ENCODE data around the gene ERCC1. TPM values are rescaled to one million over a fixed set of nuclear protein-coding genes. Genes with fewer than 3 reads are reported as not detected.

ERCC1 gene
- total RNA-seq, 1 donor from 2014 or later, result 48.8 TPM

- ATAC-seq (peak; percentile 7), DNase-seq (peak; percentile 76)
- peak overlapping the region; percentile 95 for H3K27ac ChIP-seq
- H3K36me3 ChIP-seq, result no peaks in the 10 kb centered on the region
- no peaks in the 10 kb centered on the region for H3K9me3 ChIP-seq
- H3K27me3 ChIP-seq, result no peaks in the 10 kb centered on the region
- intact Hi-C loops (cut with DNase I), result no loop called here
- H3K4me3 ChIP-seq, result peak overlapping the region; percentile 52
- no peak for TF ChIP-seq CTCF (IDR thresholded peaks at IDR 0.05)
- peaks cover 17% of the 10 kb centered on the region for H3K4me1 ChIP-seq
These were observed 19.2 kb upstream of the ERCC1 start for GRCh38 chr19:45442778-45443461.

GRCh38 chr19:45442408-45442777 lies 18.7 kb upstream of the ERCC1 start:
- Histone ChIP-seq H3K27me3 (no peaks in the 10 kb centered on the region), H3K36me3 (no peaks in the 10 kb centered on the region), H3K4me1 (peaks cover 17% of the 10 kb centered on the region), H3K27ac (peak overlapping the region; percentile 95), H3K9me3 (no peaks in the 10 kb centered on the region), H3K4me3 (no peak overlapping the region)
- DNase-seq (no peak), ATAC-seq (no peak)
- intact Hi-C loops (cut with DNase I), result no loop called here
- no peak for TF ChIP-seq CTCF (IDR thresholded peaks at IDR 0.05)

- intact Hi-C loops (cut with DNase I), result loop anchor here (2.0 kb wide), 1 partner anchor 38 kb away; no protein-coding TSS in a partner anchor
- Histone ChIP-seq H3K36me3 (no peaks in the 10 kb centered on the region), H3K4me1 (peaks cover 17% of the 10 kb centered on the region), H3K4me3 (no peak overlapping the region), H3K27me3 (no peaks in the 10 kb centered on the region), H3K27ac (no peak overlapping the region), H3K9me3 (no peaks in the 10 kb centered on the region)
- TF ChIP-seq CTCF (IDR thresholded peaks at IDR 0.05), result no peak
- DNase-seq (no peak), ATAC-seq (no peak)
These were observed 17.3 kb upstream of the ERCC1 start for GRCh38 chr19:45440873-45441654.

GRCh38 chr19:45440259-45440638 lies 16.5 kb upstream of the ERCC1 start:
- Histone ChIP-seq H3K27me3 (no peaks in the 10 kb centered on the region), H3K4me1 (peaks cover 17% of the 10 kb centered on the region), H3K9me3 (no peaks in the 10 kb centered on the region), H3K36me3 (no peaks in the 10 kb centered on the region), H3K27ac (peak overlapping the region; percentile 87), H3K4me3 (peak overlapping the region; percentile 72)
- no peak for TF ChIP-seq CTCF (IDR thresholded peaks at IDR 0.05)
- DNase-seq (no peak), ATAC-seq (no peak)
- intact Hi-C loops (cut with DNase I), result loop anchor here (2.0 kb wide), 1 partner anchor 39 kb away; no protein-coding TSS in a partner anchor

- peak overlapping the region; percentile 72 for H3K4me3 ChIP-seq
- peaks cover 12% of the 10 kb centered on the region for H3K4me1 ChIP-seq
- H3K9me3 ChIP-seq, result no peaks in the 10 kb centered on the region
- H3K27ac ChIP-seq, result peak overlapping the region; percentile 87
- no peaks in the 10 kb centered on the region for H3K36me3 ChIP-seq
- no peaks in the 10 kb centered on the region for H3K27me3 ChIP-seq
- DNase-seq (peak; percentile 91), ATAC-seq (peak; percentile 75)
- peak; percentile 100 for TF ChIP-seq CTCF (IDR thresholded peaks at IDR 0.05)
- intact Hi-C loops (cut with DNase I), result loop anchor here (2.0 kb wide), 1 partner anchor 39 kb away; no protein-coding TSS in a partner anchor
These were observed 16.0 kb upstream of the ERCC1 start for GRCh38 chr19:45439569-45440258.

Data from upper lobe of right lung (tissue), 1 donor.